OCI-M1 (cell line): ENCODE data around the gene EXT2.

Source experiments
- DNase-seq: peaks from one replicate; lab custom pipeline; 2025; lab: John Stamatoyannopoulos, UW

Gene EXT2

DNA sequence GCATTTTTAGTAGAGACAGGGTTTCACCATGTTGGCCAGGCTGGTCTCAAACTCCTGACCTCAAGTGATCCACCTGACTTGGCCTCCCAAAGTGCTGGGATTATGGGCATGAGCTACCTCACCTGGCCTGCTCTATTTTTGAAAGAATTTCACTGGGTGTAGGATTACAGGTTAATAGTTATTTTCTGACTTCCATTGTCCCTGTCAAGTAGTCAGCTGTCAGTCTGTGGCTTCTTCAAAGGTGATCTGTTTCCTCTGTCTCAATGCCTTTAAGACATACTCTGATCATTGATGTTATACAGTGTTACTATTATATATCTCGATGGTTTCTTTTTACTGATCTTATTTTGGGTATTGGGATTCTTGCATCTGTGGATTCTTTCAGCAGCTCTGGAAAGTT is 10.1 kb upstream of the EXT2 start:
- DNase-seq, result no peak

DNA sequence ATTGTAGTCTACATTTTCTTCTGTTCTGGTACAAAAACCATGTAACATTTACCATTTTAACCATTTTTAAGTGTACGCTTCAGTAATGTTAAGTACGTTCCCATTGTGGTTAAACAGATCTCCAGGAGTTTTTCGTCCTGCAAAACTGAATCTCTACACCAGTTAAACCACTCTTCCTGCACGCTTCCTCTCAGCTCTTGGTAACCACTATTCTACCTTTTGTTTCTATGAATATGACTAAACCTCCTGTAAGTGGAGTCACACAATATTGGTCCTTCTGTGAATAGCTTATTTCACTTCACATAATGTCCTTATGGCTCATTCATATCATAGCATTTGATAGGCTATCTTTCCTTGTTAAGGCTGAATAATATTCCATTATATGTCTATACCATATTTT is 7.1 kb upstream of the EXT2 start:
- DNase-seq, result no peak

DNA sequence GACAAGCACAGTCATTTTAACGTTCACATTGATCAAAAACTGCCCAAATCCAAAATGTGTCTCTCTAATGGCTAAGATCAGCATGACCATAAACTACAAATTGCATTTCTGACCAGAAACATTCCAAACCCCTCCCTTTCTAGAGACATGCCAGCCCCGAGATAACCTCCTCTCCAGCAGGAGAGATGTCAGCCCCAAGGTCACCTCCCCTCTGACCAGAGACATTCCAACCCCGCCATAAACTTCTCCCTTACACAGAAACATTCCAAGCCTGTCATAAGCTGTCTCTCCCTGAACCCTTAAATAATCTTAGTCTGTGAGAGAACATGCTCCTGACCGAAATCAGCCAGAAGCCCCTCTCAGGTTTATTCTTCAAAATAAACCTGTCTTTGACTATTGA is 6.6 kb upstream of the EXT2 start:
- DNase-seq, result no peak

DNA sequence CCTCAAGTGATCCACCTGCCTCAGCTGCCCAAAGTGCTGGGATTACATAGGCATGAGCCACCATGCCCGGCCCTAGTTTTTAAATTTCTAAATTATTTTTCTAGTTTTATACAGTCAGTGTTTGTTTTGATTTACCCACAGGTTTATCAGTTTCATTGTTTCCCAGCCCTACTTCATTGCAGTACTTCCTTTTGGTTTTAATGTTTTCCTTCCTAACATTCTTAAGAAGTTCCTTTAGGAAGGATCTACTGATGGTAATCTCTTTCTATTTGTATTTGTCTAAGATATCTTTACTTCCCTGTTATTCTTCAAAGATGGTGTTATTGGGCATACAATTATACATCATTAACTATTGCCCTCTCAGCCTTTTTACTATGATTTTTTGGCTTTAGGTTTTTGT is 4.9 kb upstream of the EXT2 start:
- no peak for DNase-seq

DNA sequence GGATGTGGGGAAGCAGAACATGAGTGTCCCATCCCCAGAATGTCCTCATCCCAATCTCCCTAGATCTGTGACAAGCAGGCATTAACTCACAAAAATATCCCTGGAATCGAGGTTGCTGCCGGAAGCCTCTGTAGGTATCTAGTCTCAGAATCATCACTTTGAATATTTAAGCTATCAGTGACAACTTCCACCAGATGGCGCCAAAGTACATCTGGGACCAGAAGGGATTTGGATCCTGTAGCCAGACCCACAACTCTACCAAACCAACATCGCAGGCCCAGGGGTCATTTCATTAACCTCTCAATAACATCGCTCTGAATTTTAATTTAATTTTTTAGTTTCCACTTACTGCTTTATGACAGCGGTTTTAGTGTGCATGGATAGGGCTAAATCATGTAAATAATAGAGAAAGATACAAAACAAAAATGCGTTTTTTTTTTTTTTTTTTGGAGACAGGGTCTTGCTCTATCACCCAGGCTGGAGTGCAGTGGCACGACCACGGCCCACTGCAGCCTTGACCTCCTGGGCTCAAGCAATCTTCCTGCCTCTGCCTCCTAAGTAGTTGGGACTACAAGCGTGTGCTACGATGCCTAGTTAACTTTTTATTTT is 1.1 kb upstream of the EXT2 start:
- peak; percentile 91 for DNase-seq

DNA sequence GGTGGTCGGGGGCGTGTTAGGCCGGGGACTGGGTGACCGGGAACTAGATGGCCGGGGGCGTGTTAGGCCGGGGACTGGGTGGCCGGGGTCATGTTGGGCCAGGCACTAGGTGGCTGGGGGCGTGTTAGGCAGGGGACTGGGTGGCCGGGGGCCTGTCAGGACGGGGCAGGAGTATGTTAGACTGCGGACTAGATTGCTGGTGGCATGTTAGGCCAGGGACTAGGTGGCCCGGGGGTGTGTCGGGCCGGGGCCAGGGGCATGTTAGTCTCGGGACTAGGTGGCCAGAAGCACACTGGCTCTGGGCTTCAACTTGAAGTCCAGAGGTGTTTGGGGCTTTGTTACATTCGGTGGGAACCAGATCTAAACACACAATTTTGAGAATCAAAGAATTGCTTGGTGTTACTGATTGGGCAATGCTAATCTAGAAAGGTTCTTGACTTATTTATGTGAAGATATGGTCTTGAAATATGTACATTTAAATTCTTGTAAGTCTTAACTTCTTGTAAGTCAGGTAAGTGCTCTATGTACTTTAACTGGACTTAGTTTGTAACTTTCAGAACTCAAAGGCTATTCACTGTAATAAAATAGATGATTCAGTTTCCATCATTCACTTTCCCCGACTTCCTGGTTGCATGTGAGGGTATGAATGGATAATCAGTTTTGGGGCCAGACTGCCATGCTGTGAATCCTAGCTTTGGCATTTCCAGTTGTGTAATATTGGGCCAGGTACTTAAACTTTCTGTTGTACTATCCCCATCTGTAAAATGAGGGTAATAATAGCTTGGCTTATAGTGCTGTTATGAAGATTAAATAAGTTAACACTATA is 1.1 kb downstream of the EXT2 start:
- DNase-seq, result no peak

DNA sequence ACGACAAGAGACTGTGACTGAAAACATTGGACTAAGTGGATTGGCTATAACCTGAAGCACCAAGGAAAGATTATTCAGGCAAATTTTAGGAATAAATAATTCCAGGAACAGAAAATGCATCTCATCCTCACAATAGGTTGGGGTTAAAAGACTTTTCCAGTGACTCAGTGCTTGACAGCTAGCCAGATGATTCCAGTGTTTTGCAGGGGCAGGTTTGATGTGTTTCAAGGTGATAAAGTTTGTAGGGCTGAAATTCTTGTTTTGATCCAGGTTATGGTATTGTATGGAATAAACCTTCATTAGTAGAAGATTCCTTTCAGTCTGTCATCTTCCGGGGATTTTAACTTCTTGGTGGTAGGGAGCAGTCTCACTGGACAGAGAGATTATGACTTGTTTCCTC is 2.3 kb downstream of the EXT2 start:
- no peak for DNase-seq

DNA sequence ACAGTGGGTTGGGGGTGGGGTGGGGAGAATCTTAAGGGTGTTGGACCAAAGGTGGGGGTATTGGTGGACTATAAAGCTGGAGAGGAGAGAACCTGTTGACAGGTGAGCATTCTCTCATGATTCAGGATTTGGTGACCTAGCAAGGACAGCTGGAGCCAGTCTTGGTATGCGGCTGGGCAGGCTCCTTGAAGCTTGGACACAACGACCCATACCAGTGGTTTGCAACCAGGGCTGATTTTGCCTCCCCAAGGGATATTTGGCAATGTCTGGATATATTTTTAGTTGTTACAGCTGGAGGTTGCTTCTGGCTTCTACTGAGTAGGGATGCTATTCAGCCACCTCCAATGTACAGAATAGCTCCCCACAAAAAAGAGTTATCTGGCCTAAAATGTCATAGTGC is 5.6 kb downstream of the EXT2 start:
- DNase-seq, result no peak

DNA sequence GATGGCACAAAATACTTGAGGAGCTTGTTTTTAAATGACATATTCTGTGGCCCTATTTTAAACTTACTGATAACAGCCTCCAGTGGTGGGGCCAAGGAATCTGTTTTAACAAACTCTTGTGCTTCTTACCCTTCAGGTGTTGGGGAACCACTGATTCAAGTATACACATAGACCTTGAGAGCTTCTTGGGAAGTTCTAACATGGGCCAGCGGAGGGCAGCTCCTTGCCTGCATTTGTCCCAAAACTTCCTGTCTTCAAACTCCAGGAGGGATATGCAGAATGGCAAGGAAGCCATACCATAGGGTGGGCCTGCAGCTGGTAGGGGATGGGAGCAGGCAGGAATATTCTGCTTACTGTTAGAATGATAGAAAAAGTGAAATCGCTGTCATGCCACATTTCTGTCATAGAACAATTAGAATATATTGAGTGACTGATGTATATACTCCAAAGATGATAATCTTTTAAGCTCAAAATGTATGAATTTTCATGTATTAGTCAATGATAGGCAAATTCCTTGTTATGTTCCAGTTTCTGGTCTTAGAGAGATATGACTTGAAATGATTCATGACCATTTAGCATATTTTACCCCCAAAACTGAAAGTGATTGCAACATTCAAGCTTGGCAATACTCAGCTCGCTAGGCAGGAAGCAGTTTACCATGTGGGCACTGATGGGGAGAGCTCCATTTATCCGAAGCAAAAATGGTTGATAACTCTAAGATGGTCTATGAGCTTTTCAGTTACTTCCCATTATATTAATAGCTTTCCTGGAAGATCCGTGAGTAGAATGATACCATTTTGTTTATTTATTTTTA is 9.2 kb downstream of the EXT2 start:
- DNase-seq, result peak; percentile 20

DNA sequence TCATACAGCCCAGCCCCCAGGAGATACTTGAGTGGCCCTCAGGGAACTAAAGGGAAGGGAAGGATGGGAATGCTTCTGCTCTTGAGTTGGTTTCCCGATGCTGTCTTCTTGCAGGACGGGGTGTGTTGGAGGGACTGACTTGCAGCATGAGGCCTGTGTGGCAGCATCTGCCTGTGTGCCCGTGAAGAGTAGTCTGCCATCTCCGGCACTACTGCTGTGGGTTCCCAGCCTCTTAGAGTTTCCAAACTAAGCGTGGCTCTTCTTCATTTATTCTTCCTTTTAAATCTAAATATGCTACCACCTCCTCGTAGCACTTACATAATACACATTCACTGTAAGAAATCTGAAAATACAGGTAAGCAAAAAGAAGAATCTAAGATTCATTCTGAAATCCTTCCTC is 12.8 kb downstream of the EXT2 start:
- DNase-seq, result no peak

DNA sequence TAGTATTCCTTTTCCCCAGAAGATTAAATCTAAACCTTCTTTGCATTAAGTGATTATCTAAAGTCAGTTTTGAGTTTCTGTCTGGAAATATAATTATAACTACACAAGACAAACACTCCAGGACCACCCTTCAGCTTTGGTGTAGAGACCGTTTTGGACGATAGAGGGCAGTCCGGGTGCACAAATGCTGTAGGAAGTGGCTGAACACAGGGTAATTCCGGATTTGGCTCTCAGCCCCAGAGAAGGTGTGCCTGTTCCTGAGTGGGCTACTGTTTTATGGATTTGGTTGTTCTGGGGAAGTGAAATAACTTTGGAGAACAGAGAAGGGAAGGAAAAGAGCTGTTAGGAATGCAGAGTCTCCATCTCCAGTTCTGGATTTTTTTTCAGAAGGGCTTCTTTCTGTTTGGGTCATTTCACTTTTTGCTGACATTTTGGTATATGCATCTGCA is 14.8 kb downstream of the EXT2 start:
- DNase-seq, result peak; percentile 79

DNA sequence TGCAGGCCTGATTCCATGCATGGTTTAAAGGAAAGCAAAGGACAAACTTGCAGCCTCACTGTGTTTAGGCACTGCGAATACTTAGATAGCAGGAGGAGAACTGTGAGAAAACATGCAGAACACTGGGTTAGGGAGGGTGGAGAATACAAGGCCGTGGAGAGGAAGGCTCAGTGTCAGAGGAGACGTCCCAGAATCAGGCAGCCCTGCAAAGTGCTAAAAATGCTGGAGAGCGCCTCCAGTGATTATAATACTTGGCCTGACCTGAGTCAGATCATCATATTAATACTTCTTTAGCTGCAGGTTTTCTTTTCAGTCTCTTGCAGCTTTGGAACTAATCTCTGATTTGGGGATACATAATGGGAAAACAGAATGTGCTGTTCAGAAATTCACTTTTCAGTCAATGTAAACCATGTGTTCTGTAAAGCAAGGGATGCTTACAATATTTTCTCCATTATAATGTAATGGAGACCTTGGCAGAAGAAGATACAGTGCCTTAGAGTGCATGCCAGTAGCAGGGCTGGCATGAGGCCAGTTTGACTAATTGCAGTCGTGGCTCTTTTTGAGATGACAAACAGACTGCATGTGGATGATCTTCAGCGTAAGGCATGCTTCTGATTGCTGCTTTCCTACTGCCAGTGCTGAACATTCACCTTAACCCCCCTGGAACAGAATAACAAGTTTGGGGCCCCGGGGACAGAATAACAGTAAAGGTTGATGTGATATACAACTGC is 16.8 kb downstream of the EXT2 start:
- DNase-seq, result no peak

DNA sequence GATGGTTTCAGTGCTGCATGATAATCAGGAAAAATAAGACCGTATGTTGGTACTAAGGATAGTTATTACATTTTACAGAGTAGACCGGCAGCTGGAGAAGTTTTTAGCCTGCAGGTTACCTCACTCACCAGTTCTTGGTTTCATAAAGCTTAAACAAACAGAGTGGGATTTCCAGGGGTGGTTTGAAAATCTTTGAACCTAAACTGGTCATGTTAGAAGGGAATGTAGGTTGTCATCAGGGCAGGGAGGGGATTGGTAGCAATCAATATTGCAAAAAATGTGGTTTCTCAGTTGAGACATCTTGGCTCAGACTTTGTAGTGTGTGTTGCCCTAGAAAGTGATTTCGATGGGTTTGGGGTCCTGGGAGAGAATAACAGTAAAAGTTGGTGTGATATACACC is 17.5 kb downstream of the EXT2 start:
- no peak for DNase-seq

DNA sequence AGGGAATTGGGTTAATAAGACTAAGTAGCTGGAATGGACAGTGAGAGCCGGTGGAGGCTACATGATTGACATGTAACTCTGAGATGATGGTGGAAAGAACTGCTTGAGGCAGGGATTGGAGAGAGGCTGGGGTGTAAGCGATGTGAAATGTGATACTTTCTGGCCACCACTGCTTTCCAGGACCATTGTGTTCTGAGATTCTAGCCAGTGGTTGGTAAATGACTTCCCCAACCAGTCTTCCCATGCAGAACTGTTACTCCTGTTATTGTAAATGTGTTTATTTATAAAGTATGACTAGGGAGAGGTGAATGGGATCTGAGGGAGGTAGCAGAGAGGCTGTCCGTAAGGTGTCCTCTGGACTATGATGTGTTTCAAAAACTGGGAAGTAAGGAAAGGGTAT is 18.1 kb downstream of the EXT2 start:
- DNase-seq, result no peak

DNA sequence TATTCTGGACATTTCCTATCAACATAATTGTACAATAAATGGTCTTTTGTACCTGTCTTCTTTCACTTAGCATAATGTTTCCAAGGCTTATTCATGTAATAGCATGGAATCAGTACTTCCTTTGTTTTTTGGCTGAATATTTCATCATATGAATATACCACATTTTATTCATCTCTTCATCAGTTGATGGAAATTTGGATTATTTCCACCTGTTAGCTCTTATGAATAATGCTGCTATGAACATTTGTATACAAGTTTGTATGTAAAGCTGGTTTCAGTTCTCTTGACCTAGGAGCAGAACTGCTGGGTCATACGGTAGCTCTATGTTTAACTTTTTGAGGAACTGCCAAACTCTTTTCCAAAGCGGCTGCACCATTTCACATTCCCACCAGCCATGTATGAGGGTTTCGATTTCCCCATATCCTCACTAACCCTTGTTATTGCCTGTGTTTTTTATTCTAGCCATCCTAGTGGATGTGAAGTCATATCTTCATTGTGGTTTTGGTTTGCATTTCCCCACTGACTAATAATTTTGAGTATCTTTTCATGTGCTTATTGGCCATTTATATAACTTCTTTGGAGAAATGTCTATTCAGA is 20.9 kb downstream of the EXT2 start:
- DNase-seq, result no peak

DNA sequence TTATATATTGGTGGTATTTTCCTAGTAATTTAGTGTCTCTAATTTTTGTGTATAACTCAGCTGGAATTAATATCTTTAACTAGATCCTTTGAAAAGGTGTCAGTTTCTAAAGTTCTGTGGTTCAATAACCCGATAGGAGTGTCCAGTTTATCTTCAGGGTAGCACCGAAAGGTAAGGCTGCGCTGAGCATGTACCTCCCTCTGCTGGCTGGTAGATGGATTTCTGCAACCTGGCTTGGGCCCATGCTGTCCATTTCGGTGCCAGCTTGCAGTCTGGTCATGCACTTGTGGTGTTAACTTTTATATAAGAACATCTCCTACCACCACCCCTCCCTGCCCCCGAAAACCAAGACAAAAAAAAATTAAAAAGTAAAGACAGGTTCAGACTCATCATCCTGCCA is 24.7 kb downstream of the EXT2 start:
- DNase-seq, result no peak

DNA sequence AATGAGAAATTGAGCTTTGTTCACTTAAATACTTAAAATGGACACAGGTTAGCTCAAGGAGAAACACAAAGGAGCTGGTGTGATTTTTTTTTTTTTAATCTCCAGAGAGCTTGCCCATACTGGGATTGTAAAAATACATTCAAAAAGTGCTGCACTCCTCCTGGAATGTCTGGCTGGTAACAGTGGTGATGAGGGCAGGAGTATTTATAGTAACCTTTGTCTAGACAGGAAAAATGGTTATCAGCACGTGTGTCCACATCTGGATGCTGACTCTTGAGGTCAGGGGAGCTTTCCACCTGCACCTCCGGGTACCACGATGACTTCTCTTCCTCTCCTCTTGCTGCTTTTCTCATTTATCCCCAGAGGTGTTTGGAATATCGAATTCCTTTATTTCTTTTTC is 30.1 kb downstream of the EXT2 start:
- no peak for DNase-seq

DNA sequence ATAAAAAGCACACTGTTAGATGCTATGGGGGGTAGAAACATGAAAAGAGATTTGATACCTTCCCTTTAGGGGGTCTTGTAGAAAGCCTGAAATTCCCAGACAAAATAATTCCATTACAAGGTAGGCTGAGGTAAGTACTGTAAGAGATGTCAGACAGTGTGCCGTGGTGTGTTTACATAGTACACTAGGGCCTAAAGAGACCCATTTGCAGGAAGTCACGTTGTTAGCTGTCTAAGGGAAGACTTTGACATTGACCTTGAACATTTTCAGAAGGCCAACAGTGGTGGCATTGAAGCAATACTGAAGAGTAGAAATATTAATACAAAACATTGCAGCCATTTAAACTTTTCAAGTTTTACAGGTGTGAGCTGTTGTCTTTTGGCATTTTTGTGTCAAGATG is 30.8 kb downstream of the EXT2 start:
- no peak for DNase-seq

DNA sequence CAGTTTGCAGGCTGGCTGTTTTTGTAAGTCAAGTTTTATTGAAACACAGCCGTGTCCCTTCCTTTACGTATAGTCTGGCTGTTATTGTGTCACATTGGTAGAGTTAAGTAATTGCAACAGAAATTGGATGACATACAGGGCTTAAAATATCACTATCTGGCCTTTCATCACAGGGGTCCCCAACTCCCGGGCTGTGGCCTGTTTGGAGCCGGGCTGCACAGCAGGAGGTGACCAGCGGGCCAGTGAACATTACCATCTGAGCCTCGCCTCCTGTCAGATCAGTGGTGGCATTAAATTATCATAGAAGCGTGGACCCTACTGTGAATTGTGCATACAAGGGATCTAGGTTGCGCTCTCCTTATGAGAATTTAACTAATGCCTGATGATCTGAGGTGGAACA is 31.7 kb downstream of the EXT2 start:
- no peak for DNase-seq

DNA sequence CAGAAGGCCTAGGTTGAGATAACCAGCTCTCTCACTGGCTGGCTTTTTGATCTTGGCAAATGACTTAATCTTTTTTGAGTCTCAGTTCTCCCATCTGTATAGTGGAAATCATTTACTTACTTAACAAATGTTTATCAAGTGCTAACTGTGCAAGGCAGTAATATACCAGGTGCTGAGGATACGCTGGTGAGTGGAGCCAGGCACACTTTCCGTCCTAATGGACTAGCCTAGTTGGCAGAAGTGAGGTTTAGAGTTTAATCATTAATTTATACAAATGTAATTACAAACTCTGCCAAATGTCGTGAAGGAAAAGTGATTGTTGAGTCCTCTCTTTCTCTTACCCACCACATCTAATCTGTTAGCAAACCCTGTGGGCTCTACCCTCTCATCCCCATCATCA is 33.3 kb downstream of the EXT2 start:
- DNase-seq, result no peak

DNA sequence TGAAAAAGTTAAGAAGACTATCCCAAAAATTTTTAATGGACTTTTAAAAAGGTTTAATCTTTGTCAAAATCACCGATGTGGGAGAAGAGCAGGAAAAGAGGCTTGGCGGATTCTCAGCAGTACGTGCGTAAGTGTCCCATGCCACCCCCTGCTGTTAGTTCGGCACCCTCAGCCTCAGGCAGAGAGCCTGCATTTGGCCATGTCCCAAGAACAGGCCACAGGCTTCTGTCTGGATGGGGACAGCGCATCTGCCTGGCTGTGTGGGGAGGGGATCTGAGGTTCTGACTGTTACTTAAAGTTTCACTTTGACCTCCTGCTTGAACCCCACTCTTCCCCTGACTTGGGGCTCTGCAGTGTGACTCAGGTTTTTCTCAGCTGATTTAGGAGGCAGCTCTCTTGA is 35.3 kb downstream of the EXT2 start:
- DNase-seq, result no peak
